HG03378 (cell line): ENCODE data around the gene CHFR.
"Not testable (repeated sequence)": the region's sequence is repeated elsewhere in the genome, so short reads cannot be mapped to it uniquely, and the experiment has no call there.

Experiments used
- ATAC-seq: cut with Tn5 transposase; IDR thresholded peaks from one replicate; pipeline ENCODE4 v1.9.1; 2021; ENCODE audit warnings: mild to moderate bottlenecking, moderate library complexity; ENCODE audit not compliant: unreplicated experiment

The CHFR gene

DNA sequence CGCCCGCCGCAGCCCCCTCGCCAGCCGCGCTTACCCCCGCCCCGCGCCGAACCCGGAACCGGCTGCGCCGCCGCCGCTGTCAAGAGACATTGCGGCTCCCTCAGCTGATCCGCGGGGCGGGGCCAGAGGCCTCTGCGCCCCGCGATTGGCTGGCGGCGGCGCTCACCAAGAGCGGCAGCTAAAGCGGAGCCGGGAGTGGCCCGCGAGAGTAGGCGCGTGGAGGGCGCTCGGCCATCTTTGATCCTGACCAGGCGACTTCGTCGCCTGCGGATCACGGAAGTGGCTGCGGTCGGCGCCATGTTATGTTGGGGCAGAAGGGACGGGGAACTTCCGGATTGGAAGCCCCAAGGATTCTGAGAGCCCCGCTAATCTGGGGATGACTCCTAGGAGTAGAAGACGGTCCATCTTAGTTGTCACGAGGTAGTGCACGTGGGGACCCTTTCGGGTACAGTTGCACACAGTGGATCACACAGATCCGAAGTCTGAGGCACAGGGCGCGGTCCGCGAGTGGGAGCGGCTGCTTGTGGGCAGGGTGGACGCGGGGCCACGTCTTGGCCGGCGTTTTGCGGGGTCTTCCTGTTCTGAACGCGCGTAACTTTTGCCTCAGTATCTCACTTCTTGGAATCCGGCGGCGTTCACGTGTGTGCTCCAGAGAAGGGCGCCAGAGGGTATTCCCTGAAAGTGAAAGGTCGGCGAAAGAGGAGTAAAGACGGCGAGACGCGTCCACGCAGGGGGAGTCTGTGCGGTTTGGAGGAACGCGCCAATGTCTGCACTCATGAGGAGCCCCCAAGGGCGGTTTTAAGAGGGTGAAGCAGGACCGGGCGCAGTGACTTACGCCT lies at the start of gene CHFR:
TSS of gene CHFR (minus strand) at position 93 of the 839 bp plus-strand sequence. CDS start 277 bp downstream, outside the sequence.
- ATAC-seq, result peak; percentile 93

DNA sequence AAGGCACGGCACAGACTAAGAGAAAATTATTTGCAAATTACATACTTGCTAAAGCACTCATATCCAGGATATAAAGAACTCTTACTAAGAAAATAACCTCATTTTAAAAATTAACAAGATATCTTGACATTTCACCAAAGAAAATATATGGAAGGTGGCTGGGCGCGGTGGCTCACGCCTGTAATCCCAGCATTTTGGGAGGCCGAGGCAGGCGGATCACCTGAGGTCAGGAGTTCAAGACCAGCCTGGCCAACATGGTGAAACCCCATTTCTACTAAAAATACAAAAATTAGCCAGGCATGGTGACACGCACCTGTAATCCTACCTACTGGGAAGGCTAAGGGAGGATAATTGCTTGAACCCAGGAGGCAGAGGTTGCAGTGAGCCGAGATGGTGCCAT lies 49.5 kb upstream of the CHFR start:
- not testable (repeated sequence) for ATAC-seq

GRCh38 chr12:132936163-132936562 lies 48.8 kb upstream of the CHFR start:
- ATAC-seq, result no peak

DNA sequence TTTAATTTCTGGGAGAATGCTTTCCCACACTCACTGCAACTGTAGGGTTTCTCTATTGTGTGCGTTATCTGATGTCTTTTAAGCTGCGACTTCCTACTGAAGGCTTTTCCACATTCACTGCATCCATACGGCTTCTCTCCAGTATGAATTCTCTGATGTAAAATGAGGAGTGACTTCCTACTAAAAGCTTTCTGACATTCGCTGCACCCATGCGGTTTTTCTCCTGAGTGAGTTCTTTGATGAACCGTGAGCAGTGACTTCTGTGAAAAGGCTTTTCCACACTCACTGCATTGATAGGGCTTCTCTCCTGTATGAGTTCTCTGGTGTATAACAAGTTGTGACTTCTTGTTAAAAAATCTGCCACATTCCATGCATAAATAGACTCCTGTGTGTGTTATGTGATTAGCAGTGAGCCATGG lies 39.0 kb upstream of the CHFR start:
- ATAC-seq, result no peak

- ATAC-seq, result no peak
Measured at GRCh38 chr12:132925597-132926414, 38.4 kb upstream of the CHFR start.

GRCh38 chr12:132924356-132924755 lies 37.0 kb upstream of the CHFR start:
- no peak for ATAC-seq

DNA sequence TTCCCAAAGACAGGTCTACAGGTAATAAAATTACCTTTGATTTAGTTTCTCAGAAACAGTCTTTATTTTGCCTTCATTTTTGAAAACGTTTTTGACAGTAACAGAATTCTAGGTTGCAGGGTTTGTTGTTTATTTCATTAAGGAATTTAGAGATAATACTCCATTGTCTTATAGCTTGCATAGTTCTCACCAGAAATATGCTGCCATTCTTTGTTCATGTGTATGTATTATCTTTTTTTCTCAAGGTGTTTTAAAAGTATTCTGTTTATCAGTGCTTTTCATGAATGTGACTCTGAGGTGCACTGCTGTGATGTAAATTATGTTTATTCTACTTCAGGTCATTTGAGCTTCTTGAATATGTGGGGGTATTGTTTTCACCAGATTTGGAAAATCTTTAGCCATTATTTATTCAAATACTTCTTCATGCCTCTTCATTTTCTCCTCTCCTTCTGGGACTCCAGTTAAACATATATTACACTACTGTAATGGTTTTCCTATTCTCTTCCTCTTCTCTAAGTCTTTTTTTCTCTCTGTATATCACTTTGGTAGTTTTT lies 36.0 kb upstream of the CHFR start:
- ATAC-seq, result no peak

- no peak for ATAC-seq
Measured at GRCh38 chr12:132922676-132923075, 35.3 kb upstream of the CHFR start.

- ATAC-seq, result no peak
Measured at GRCh38 chr12:132921685-132922084, 34.3 kb upstream of the CHFR start.

- no peak for ATAC-seq
Measured at GRCh38 chr12:132918680-132919079, 31.3 kb upstream of the CHFR start.

- no peak for ATAC-seq
Measured at GRCh38 chr12:132909030-132909368, 21.6 kb upstream of the CHFR start.

- ATAC-seq, result peak; percentile 98
Measured at GRCh38 chr12:132908145-132909029, 21.0 kb upstream of the CHFR start.

GRCh38 chr12:132907789-132908144 lies 20.4 kb upstream of the CHFR start:
- ATAC-seq, result not testable (repeated sequence)

DNA sequence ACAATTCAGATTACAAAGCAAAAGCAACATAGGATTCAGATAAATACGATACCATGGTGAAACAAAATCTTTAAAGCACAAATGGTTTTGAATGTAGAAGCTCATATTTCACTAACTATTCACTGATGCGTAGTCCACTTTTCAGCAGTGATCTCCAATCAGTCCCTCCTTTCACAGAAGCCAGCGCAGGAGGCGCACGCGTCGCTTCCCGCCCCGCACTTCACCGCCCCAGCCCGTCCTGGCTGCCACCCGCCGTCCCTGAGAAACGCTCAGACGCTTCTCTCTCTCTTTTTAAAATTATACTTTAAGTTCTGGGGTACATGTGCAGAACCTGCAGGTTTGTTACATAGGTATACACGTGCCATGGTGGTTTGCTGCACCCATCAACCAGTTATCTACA lies 19.8 kb upstream of the CHFR start:
- ATAC-seq, result no peak

DNA sequence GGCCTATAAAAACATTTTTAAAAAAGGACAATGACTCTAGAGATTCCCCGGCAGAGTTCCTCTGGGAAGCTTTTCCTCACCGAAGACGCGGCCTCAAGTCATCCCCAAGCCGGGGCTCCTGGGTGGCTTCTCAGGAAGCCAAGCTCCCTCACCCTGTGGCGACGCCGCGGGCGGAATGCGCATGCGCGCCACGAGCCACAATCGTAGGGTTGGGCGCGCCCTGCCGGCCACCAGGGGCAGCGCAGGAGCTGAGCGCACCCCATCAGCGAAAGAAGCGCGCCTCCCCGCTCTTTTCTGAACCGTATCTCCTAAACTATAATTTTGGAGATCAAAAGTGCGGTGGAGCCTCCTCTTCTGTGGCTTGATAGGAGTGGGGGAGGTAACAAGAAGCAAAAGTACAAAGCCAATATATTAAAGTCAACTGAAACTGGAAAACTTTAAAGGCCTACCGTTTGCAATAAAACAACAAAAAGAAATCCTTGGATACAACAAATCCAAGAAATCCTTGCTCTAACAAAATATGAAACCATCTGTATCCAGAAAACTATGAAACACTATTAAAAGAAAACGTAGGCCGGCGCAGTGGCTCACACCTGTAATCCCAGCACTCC lies 17.4 kb upstream of the CHFR start:
- no peak for ATAC-seq

GRCh38 chr12:132899033-132899432 lies 11.6 kb upstream of the CHFR start:
- no peak for ATAC-seq

DNA sequence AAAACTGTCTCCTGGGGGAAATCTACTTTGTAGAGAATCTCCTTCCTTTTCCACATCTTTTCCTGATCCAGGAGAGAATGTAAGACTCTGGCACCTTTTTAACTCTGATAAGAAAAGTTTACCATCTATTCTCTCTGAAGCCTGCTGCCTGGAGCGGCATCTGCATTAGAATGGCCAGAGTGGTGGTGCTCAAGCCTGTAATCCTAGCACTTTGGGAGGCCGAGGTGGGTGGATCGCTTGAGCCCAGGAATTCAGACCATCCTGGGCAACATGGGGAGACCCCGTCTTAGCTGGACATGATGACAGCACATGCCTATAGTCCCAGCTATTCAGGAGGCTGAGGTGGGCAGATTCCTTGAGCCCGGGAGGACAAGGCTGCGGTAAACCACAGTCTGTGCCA lies 1.4 kb upstream of the CHFR start:
- no peak for ATAC-seq

GRCh38 chr12:132886529-132887477 lies 602 bp downstream of the CHFR start:
- ATAC-seq, result peak; percentile 30

DNA sequence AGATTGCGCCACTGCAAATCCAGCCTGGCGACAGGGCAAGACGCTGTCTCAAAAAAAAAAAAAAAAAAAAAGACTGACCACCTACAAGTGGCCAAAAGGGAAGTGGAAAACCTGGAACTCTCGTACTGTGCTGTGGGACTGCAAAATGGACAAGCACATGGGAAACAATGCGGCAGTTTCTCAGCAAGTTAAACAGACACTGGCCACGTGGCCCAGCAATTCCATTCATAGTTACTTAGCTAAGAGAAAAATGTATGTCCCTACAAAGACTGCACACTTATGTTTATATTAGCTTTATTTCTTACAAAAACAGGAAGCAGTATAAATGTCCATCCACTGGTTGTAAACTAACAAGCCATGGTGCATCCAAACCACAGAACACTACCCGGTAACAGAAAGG lies 5.6 kb downstream of the CHFR start:
- ATAC-seq, result no peak
